Activated CD8-positive, alpha-beta memory T cell treated with anti-CD3 and anti-CD28 coated beads, Interleukin-2, amount 50 U/mL, for 4 hours (primary cell): Measurements from ENCODE around the gene MFRP.

Source experiments
- DNase-seq: peaks from one replicate; pipeline ENCODE4 v3.0.0-alpha.2; 2020

Gene MFRP

GRCh38 chr11:119336744-119337469, 9.6 kb downstream of the MFRP start:
- DNase-seq, result no peak

DNA sequence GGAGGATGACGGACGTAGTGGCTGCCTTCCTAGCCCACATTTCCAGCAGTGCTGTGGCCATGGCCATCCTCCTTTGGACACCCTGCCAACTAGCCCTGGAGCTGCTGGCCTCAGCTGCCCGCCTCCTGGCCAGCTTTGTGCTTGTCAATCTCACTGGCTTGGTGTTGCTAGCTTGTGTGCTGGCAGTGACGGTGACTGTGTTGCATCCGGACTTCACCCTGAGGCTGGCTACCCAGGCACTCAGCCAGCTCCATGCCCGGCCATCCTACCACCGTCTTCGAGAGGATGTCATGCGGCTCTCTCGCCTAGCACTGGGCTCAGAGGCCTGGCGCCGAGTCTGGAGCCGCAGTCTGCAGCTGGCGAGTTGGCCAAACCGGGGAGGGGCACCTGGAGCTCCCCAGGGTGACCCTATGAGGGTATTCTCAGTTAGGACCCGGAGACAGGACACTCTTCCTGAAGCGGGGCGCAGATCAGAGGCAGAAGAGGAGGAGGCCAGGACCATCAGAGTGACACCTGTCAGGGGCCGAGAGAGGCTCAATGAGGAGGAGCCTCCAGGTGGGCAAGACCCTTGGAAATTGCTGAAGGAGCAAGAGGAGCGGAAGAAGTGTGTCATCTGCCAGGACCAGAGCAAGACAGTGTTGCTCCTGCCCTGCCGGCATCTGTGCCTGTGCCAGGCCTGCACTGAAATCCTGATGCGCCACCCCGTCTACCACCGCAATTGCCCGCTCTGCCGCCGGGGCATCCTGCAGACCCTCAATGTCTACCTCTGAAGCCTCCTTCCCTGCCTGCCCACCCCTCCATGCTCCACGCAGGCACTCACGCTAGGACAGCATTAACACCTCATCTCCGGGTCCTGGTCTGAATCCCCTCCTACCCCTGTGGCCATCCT, 10.6 kb downstream of the MFRP start:
- no peak for DNase-seq

DNA sequence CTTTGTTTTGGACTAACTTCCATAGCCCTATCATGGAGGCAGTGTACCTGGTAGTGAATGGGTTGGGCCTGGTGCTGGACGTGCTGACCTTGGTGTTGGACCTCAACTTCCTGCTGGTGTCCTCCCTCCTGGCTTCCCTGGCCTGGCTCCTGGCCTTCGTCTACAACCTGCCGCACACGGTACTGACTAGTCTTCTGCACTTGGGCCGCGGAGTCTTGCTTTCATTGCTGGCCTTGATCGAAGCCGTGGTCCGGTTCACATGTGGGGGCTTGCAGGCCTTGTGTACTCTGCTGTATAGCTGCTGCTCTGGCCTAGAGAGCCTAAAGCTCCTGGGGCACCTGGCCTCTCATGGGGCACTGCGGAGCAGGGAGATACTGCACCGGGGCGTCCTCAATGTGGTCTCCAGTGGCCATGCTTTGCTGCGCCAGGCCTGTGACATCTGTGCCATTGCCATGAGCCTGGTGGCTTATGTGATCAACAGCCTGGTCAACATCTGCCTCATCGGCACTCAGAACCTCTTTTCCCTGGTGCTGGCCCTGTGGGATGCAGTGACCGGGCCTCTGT, 11.3 kb downstream of the MFRP start:
- no peak for DNase-seq

DNA sequence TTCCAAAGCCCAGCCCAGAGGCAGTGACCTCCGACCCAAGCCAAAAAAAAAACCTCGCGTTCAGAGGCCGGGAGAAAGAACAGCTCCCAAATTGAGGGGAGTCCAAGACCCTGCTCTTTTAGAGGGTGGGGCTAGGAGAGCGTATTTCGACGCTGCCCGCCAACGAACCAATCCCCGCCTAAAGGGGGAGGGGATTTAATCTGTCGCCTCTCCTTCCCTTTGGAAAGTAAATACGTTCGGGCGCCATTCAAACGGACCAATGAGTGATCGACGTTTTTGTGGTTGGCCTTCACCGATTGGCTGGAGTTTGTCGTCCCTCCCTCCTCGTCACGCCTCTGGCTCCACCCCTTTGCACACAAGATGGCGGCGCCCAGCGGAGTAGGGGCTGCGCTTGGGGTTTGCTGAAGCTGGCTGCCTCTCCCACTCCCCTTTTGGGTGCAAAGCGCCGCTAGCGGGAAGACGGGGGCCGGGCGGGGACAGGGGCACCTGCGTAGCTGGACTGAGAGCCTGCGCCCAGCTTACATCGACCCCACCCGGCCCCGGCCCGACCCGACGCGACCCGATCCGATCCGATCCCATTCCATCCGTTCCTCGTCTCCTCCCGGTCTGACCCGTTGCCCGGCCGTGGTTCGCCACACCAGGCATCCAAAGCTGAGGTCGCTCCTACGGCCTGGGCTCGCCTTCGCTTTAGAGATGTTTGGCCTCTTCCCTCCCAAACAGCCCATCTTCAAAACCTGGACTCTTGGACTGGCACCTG, 12.2 kb downstream of the MFRP start, which contains the start of gene RNF26:
Gene RNF26 (plus strand): TSS at position 354 of the 757 bp plus-strand sequence. CDS start 596 bp downstream, outside the sequence.
- DNase-seq, result peak; percentile 91

GRCh38 chr11:119332111-119332765, 14.3 kb downstream of the MFRP start:
- DNase-seq, result no peak

GRCh38 chr11:119330237-119330636, 16.3 kb downstream of the MFRP start:
- DNase-seq, result no peak

GRCh38 chr11:119329320-119329719, 17.2 kb downstream of the MFRP start:
- no peak for DNase-seq

DNA sequence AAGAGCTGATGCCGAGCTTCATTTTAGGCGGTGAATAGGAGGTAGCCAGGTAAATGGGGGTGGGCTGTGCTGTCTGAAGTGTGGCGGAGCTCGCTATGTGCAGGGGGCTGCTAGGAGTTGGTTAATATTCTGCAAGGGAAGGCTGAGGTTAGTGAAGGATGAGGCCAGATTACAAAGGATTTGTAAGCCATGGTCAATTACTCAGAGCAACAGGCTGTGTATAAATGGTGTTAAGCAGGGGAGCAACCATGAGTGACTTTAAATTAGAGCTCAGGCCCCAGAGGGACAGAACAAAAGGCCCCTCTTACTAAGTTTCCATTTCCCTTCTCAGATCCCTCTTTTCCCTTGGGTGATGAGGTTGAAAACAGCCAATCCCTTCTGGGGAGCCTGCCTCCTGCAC, 22.3 kb downstream of the MFRP start:
- no peak for DNase-seq

DNA sequence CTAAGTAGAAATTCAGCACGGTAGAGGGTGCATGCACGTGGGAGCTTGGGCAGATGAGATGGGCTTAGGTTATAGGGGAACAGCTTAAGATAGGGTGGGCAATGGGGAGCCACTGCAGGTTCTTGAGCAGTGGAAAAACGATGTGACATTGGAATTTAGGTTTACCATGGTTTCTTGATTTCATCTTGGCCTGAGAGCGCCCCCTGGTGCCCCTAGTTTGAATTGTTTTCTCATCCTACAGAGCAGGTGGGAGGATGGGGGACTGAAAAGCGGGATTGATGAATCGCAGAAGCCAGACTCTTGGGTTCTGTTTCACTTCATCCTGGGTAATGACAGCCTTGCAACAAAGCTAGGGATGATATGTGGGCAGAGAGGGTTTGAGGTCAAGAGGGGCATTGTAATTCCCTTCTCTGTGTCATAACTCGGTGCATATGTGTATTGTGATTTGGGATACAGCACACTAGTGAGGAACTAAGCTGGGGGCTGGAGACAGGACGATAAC, 22.9 kb downstream of the MFRP start:
- peak; percentile 83 for DNase-seq

DNA sequence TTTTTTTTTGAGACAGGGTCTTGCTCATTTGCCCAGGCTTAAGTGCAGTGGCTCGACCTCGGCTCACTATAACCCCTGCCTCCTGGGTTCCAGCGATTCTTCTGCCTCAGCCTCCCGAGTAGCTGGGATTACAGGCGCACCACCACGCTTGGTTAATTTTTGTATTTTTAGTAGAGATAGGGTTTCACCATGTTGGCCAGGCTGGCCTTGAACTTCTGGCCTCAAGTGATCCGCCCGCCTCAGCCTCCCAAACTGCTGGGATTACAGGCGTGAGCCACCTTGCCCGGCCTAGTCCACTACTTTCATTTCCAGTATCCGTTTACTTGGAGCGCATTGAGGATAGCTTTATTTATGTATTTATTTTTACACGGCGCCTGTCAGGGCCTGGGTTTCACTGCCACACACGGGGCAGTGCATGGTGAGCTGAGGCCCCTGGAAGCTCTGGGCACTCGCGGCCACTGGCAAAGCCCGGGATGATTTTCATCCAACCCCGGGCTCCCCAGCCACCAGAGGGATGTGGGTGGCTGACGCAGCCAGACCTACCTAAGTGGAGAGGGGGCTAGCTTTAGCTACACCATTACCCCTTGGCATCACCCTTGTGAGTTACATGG, 23.5 kb downstream of the MFRP start:
- no peak for DNase-seq

DNA sequence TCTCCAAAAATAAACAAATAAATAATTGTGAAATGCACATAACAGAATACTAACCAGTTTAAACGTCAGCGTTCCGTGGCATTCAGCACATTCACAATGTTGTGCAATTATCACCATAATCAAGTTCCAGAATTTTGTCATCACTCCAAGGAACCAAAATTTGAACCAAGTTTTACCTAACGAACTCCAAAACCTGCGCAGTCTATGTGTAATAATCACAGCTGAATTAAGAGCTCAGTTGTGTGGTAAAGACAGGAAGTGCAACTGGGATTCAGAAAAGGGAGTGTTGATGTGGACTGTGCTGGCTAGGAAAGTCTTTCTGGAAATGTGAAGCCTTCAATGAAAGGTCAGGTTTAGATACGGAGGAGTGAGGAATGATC, 24.2 kb downstream of the MFRP start:
- no peak for DNase-seq

GRCh38 chr11:119320776-119321524, 25.6 kb downstream of the MFRP start:
- DNase-seq, result no peak

GRCh38 chr11:119320240-119320775, 26.2 kb downstream of the MFRP start:
- DNase-seq, result no peak

- no peak for DNase-seq
These were observed 26.7 kb downstream of the MFRP start for GRCh38 chr11:119319700-119320239.

DNA sequence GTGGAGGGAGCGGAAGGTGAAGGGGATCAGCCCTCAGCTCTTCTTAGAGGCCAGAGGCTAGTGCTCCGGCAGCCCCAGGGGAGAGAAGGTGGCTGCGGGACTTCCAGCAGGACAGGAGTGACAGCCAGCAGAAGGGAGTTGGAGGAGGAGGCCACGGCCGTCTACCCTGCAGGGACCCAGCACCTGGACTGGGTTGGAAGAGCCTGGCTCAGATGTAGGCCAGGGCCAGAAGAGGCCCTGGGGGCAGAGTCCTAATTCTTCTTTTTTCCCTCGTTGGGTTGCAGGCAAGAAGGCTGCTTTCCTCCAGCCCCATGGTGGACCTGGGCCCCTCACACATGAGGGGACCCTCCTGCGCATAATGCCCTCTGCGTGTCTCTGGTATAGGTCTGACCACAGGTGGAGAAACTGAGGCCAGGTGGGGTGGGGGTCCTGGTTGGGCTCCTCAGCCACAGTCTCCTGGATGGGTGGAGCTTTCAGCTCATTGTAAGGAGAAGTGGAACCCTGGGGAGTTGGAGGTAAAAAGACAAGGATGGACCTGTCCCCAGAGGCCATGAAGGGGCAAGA, 27.3 kb downstream of the MFRP start:
- no peak for DNase-seq

GRCh38 chr11:119318240-119319135, 28.0 kb downstream of the MFRP start:
- no peak for DNase-seq

GRCh38 chr11:119317592-119318239, 28.8 kb downstream of the MFRP start:
- no peak for DNase-seq
